MM.1S (cell line): ENCODE measurements around the gene MRNIP.

Source experiments
- EZH2 ChIP-seq: fragments of 300-600 bp; sonication (generic); optimal IDR thresholded peaks from 2 replicates; pipeline ENCODE3; 2017; ENCODE audit warnings: low read depth, mild to moderate bottlenecking, antibody characterized with exemption, low read length, mixed read lengths
- EZH2phosphoT487 ChIP-seq: fragments of 300-600 bp; sonication (generic); IDR thresholded peaks from 2 replicates; pipeline ENCODE4 v1.6.1; 2018; ENCODE audit warnings: antibody characterized with exemption, low read length
- TF ChIP-seq, protein P1 (sequence below): fragments of 300-600 bp; sonication (generic); IDR thresholded peaks from 2 replicates; pipeline ENCODE4 v1.5.1; 2016; ENCODE audit warnings: antibody characterized with exemption, low read length, mixed read lengths

DNA sequence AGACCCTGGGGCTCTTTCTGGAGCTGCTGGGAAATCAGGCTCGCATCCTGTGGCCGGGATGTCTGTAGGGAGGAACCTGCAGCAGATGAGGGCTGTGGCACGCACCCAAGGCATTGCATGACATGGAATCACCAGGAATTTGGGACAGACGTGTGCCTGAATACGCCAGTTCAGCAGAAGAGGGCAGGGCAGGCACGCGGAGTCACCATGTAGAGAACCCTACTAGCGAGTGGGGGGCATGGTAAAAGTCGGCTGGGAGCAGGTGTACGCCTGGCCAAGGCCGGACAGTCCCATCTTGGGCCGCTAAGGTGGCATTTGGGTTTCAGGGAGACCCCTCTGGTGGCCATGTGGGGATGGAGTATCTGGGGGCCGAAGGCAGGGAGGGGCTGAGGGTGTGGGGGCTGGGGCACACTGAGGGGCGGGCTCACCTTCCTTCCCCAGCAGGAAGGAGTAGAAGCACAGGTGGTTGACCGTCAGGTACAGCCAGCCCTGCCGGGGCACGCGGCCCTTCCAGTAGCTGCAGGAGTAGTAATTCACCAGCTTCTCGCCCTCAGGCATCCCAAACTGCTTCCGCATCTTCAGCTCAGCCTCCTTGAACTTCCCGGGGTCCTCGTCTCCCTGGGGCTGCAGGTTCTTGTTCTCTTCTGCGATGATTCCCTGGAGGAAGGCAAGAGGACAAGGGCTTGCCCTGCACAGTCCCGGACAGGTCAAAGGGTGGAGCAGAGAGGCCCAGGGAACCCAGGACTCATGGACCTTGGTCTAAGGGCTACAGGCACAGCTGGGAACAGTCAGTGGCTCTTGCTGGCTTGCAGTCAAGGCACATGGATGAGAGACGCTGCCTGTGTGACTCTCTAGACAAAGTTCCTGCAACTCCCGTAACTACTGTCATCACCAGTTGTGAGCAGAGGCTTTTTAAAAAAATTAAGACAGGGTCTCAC lies 35.6 kb upstream of the MRNIP start:
- TF ChIP-seq EZH2 (no peak), EZH2phosphoT487 (no peak)
- TF ChIP-seq, protein P1, sequence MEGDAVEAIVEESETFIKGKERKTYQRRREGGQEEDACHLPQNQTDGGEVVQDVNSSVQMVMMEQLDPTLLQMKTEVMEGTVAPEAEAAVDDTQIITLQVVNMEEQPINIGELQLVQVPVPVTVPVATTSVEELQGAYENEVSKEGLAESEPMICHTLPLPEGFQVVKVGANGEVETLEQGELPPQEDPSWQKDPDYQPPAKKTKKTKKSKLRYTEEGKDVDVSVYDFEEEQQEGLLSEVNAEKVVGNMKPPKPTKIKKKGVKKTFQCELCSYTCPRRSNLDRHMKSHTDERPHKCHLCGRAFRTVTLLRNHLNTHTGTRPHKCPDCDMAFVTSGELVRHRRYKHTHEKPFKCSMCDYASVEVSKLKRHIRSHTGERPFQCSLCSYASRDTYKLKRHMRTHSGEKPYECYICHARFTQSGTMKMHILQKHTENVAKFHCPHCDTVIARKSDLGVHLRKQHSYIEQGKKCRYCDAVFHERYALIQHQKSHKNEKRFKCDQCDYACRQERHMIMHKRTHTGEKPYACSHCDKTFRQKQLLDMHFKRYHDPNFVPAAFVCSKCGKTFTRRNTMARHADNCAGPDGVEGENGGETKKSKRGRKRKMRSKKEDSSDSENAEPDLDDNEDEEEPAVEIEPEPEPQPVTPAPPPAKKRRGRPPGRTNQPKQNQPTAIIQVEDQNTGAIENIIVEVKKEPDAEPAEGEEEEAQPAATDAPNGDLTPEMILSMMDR, result no peak
